K562 (cell line): ENCODE measurements around the gene CISD3. TPM values are rescaled to one million over a fixed set of nuclear protein-coding genes. Genes with fewer than 3 reads are reported as not detected.

Source experiments
- ADNP ChIP-seq: fragments of 200-800 bp; sonication (Bioruptor generic); IDR thresholded peaks from 2 replicates; pipeline ENCODE4 v1.6.1; 2016; ENCODE audit warnings: missing genetic modification characterization, missing compliant biosample characterization
- BHLHE40 ChIP-seq: IDR thresholded peaks from 2 replicates; pipeline ENCODE4 v1.6.1; 2011; ENCODE audit warnings: low read length, improper control_type of control experiment
- DMBX1 ChIP-seq: fragments of 250-450 bp; sonication (Bioruptor Pico); IDR thresholded peaks from 2 replicates; pipeline ENCODE4 v1.8.0; 2022; ENCODE audit warnings: inconsistent platforms, mild to moderate bottlenecking, moderate library complexity, borderline replicate concordance
- DPF2 ChIP-seq: fragments of 450-650 bp; IDR thresholded peaks from 2 replicates; pipeline ENCODE4 v1.6.1; 2016
- EGR1 ChIP-seq: fragments of 450-650 bp; conservative IDR thresholded peaks from 2 replicates; pipeline ENCODE4 v1.6.1; 2017; ENCODE audit warnings: mild to moderate bottlenecking
- ELK1 ChIP-seq: sonication (generic); formaldehyde crosslinking; IDR thresholded peaks from 2 replicates; pipeline ENCODE4 v1.8.1; 2022; ENCODE audit warnings: missing genetic modification reagents
- ESRRA ChIP-seq: fragments of 450-650 bp; IDR thresholded peaks from 2 replicates; pipeline ENCODE4 v1.6.1; 2014; ENCODE audit warnings: low read depth, mild to moderate bottlenecking, moderate library complexity, borderline replicate concordance
- ETS2 ChIP-seq: IDR thresholded peaks from 2 replicates; pipeline ENCODE4 v1.6.1; 2016; ENCODE audit warnings: borderline replicate concordance, missing genetic modification characterization, mild to moderate bottlenecking, moderate library complexity, missing compliant biosample characterization; ENCODE audit not compliant: poor library complexity, severe bottlenecking
- ETV6 ChIP-seq, 3 experiments: fragments of 150-350 bp in 1 of 3; sonication (generic) in 1 of 3; formaldehyde crosslinking in 1 of 3; IDR thresholded peaks; 2 replicates each; pipeline versions ENCODE4 v1.6.1 to v1.8.0; 2014 to 2022; ENCODE audit warnings: borderline replicate concordance in 2 of 3, low read depth in 2 of 3, antibody characterized with exemption in 1 of 3, low read length in 1 of 3, mild to moderate bottlenecking in 1 of 3, missing genetic modification reagents in 1 of 3
- LEF1 ChIP-seq: fragments of 450-650 bp; IDR thresholded peaks from 2 replicates; pipeline ENCODE4 v1.6.1; 2016; ENCODE audit warnings: mild to moderate bottlenecking
- RREB1 ChIP-seq: fragments of 250-450 bp; sonication (Bioruptor Pico); IDR thresholded peaks from 2 replicates; pipeline ENCODE4 v1.4.0; 2020
- SMARCA4 ChIP-seq: fragments of 450-650 bp; IDR thresholded peaks from 2 replicates; pipeline ENCODE4 v1.6.1; 2016
- ZBTB9 ChIP-seq: fragments of 450-650 bp; formaldehyde crosslinking; IDR thresholded peaks from 2 replicates; pipeline ENCODE4 v1.4.0; 2020; ENCODE audit warnings: mild to moderate bottlenecking, moderate library complexity
- ZNF584 ChIP-seq: fragments of 200-800 bp; sonication (Bioruptor generic); IDR thresholded peaks from 2 replicates; pipeline ENCODE4 v1.6.1; 2016; ENCODE audit warnings: low read depth, mild to moderate bottlenecking, missing genetic modification characterization, missing compliant biosample characterization
- ZNF76 ChIP-seq: fragments of 250-450 bp; sonication (Bioruptor Pico); IDR thresholded peaks from 2 replicates; pipeline ENCODE4 v1.4.0; 2020; ENCODE audit warnings: mild to moderate bottlenecking, moderate library complexity, borderline replicate concordance
- polyA plus RNA-seq, 8 experiments: library from polyadenylated mRNA; depleted of rRNA in 4 of 8; stranded (reverse) in 5 of 8; unstranded in 3 of 8; fragments of >200 nt; fragmentation: Nextera tagmentation in 2 of 8; fragmentation: Illumina TruSeq in 1 of 8; extraction: Ambion mirVana in 2 of 8; extraction: Trizol in 1 of 8; gene quantifications; 2 replicates each; pipeline versions ENCODE4 v1.2.1 to v1.2.3, GENCODE V29; 2011 to 2014; ENCODE audit warnings: inconsistent platforms in 1 of 8, missing spikeins in 1 of 8
- total RNA-seq, 7 experiments: library from RNA; depleted of rRNA in 6 of 7; stranded (reverse); fragments of >200 nt in 6 of 7; fragmentation: Illumina TruSeq in 2 of 7; extraction: Trizol in 2 of 7; gene quantifications; 2 replicates each; pipeline versions ENCODE4 v1.2.1 to v1.2.3, GENCODE V29; 2011 to 2021; ENCODE audit warnings: low replicate concordance in 1 of 7

The CISD3 gene
- total and polyA plus RNA-seq, 9 of the 15 experiments (the other 6 are each of a cell fraction or from before 2014, with no cell fraction given) = 5.0 to 60.7 (median 15.7) TPM

GRCh38 chr17:38728290-38728831 is 1.8 kb upstream of the CISD3 start (continued):
- no peak for TF ChIP-seq ETS2 (tag)
- 0 out of 2 replicates have a peak, but pooled peaks have one; percentile 43 for TF ChIP-seq LEF1
- TF ChIP-seq DMBX1 (CRISPR knock-in tag) = peak; percentile 63; the same call in 1 of the 2 replicates
- 0 out of 2 replicates have a peak, but pooled peaks have one; percentile 28 for TF ChIP-seq ZNF584 (CRISPR knock-in tag)
- peak in 1 of 2 experiments; percentile 39; a peak in 1 of 4 replicates for TF ChIP-seq ETV6 (IDR thresholded peaks at IDR 0.05; ENCODE audit: borderline replicate concordance in 1 of 2, low read depth in 2 of 2, low read length in 1 of 2)
- TF ChIP-seq ETV6 (CRISPR knock-in tag; IDR thresholded peaks at IDR 0.05; ENCODE audit: borderline replicate concordance) = no peak
- 0 out of 2 replicates have a peak, but pooled peaks have one; percentile 22 for TF ChIP-seq DPF2
- TF ChIP-seq ZNF76 = peak; percentile 73; the same call in 1 of the 2 replicates
- 0 out of 2 replicates have a peak, but pooled peaks have one; percentile 13 for TF ChIP-seq SMARCA4
- peak; percentile 50; the same call in 1 of the 2 replicates for TF ChIP-seq ESRRA
- TF ChIP-seq ELK1 (CRISPR knock-in tag) = no peak
- 0 out of 2 replicates have a peak, but pooled peaks have one; percentile 64 for TF ChIP-seq RREB1 (CRISPR knock-in tag)
- 0 out of 2 replicates have a peak, but pooled peaks have one; percentile 5 for TF ChIP-seq BHLHE40
- no peak for TF ChIP-seq ADNP (tag)
- TF ChIP-seq ZBTB9 = 0 out of 2 replicates have a peak, but pooled peaks have one; percentile 68
- TF ChIP-seq EGR1 = peak; percentile 85
